IMR-90 (cell line): ENCODE measurements around the gene C7orf57. TPM values are rescaled to one million over a fixed set of nuclear protein-coding genes. Genes with fewer than 3 reads are reported as not detected.

Experiments
- ATAC-seq: fragments of 200-7000 bp; cut with Tn5 transposase; 2 replicates; pipeline ENCODE4 v1.9.1; 2020; ENCODE audit warnings: low read depth, mild to moderate bottlenecking, moderate library complexity
- BruUV-seq: library from RNA; stranded (reverse); fragments of 400-500 nt; replicated peaks from 2 replicates; lab custom pipeline; 2021; lab: Mats Ljungman, UMichigan
- CTCF ChIA-PET: fragments of 300-600 bp; formaldehyde crosslinking; extraction: SDS; loops from one replicate; lab custom pipeline; 2021; ENCODE audit warnings: antibody characterized with exemption; lab: Yijun Ruan, JAX
- POLR2A ChIA-PET: fragments of 300-600 bp; sonication (Branson Sonifier 250); formaldehyde crosslinking; loops from one replicate; lab custom pipeline; 2022; ENCODE audit warnings: antibody characterized with exemption; ENCODE audit not compliant: unreplicated experiment; lab: Charles Lee
- DNase-seq: peaks from one replicate; pipeline ENCODE4 v3.0.0; 2013
- H2AFZ ChIP-seq: replicated peaks from 2 replicates; pipeline ENCODE3; 2013; ENCODE audit warnings: low read length, mild to moderate bottlenecking; ENCODE audit not compliant: poor library complexity
- H2AK5ac ChIP-seq: 2 replicates; pipeline ENCODE4 v1.6.1; 2013; ENCODE audit warnings: low read depth, low read length, inconsistent platforms
- H2AK9ac ChIP-seq: replicated peaks from 2 replicates; pipeline ENCODE3; 2013; ENCODE audit warnings: mild to moderate bottlenecking, low read depth, low read length, moderate library complexity; ENCODE audit not compliant: poor library complexity
- H2BK120ac ChIP-seq: 2 replicates; pipeline ENCODE4 v1.6.1; 2013; ENCODE audit warnings: low read depth, low read length, inconsistent platforms
- H2BK15ac ChIP-seq: 3 replicates; pipeline ENCODE4 v1.6.1; 2013; ENCODE audit warnings: low read depth, low read length, inconsistent platforms
- H2BK20ac ChIP-seq: 2 replicates; pipeline ENCODE4 v1.6.1; 2013; ENCODE audit warnings: low read depth, mild to moderate bottlenecking, inconsistent platforms, low read length, moderate library complexity
- H2BK5ac ChIP-seq: 2 replicates; pipeline ENCODE4 v1.6.1; 2013; ENCODE audit warnings: mild to moderate bottlenecking, low read depth, low read length, inconsistent platforms; ENCODE audit not compliant: poor library complexity, severe bottlenecking
- H3K14ac ChIP-seq: replicated peaks from 2 replicates; pipeline ENCODE4 v1.6.1; 2013; ENCODE audit warnings: low read depth, low read length, inconsistent platforms
- H3K18ac ChIP-seq: 2 replicates; pipeline ENCODE4 v1.6.1; 2013; ENCODE audit warnings: low read depth, low read length, control low read depth
- H3K23ac ChIP-seq: 2 replicates; pipeline ENCODE4 v1.6.1; 2013; ENCODE audit warnings: low read depth, low read length, inconsistent platforms
- H3K27ac ChIP-seq: 2 replicates; pipeline ENCODE4 v1.5.1; 2013; ENCODE audit warnings: mild to moderate bottlenecking, control low read depth, low read length; ENCODE audit not compliant: insufficient read depth
- H3K27me3 ChIP-seq: 2 replicates; pipeline ENCODE4 v1.6.1; 2013; ENCODE audit warnings: low read length; ENCODE audit not compliant: control insufficient read depth, insufficient read depth
- H3K36me3 ChIP-seq: 2 replicates; pipeline ENCODE4 v1.6.1; 2013; ENCODE audit warnings: low read length, mixed read lengths; ENCODE audit not compliant: control insufficient read depth, insufficient read depth
- H3K4ac ChIP-seq: 2 replicates; pipeline ENCODE4 v1.6.1; 2013; ENCODE audit warnings: low read depth, low read length, inconsistent platforms
- H3K4me1 ChIP-seq: 2 replicates; pipeline ENCODE4 v1.6.1; 2013; ENCODE audit warnings: low read length, mixed read lengths; ENCODE audit not compliant: control insufficient read depth, insufficient read depth
- H3K4me2 ChIP-seq: 2 replicates; pipeline ENCODE4 v1.6.1; 2013; ENCODE audit warnings: low read depth, mild to moderate bottlenecking, control low read depth, low read length, moderate library complexity
- H3K4me3 ChIP-seq: 2 replicates; pipeline ENCODE4 v1.5.1; 2013; ENCODE audit warnings: low read depth, mild to moderate bottlenecking, control low read depth, low read length, moderate library complexity; ENCODE audit not compliant: insufficient read depth
- H3K56ac ChIP-seq: 2 replicates; pipeline ENCODE4 v1.6.1; 2013; ENCODE audit warnings: low read length, inconsistent platforms; ENCODE audit not compliant: insufficient read depth; ENCODE audit errors: extremely low read depth
- H3K79me1 ChIP-seq, 2 experiments: 2 replicates each; pipeline ENCODE4 v1.6.1; 2013; ENCODE audit warnings: low read length in 2 of 2, inconsistent platforms in 1 of 2, low read depth in 1 of 2
- H3K9ac ChIP-seq: 2 replicates; pipeline ENCODE4 v1.6.1; 2013; ENCODE audit warnings: low read depth, low read length, control low read depth
- H3K9me1 ChIP-seq: 2 replicates; pipeline ENCODE4 v1.6.1; 2013; ENCODE audit warnings: low read length, inconsistent platforms; ENCODE audit not compliant: insufficient read depth
- H3K9me3 ChIP-seq: 2 replicates; pipeline ENCODE4 v1.6.1; 2013; ENCODE audit warnings: low read length; ENCODE audit not compliant: control insufficient read depth, insufficient read depth
- H4K20me1 ChIP-seq: 2 replicates; pipeline ENCODE4 v1.6.1; 2013; ENCODE audit warnings: low read length, inconsistent platforms; ENCODE audit not compliant: insufficient read depth
- H4K5ac ChIP-seq: 2 replicates; pipeline ENCODE4 v1.6.1; 2013; ENCODE audit warnings: mild to moderate bottlenecking, low read depth, low read length, control low read depth
- H4K8ac ChIP-seq, 2 experiments: 2 replicates each; pipeline ENCODE4 v1.6.1; 2013; ENCODE audit warnings: low read depth in 2 of 2, low read length in 2 of 2, control low read depth in 1 of 2, inconsistent platforms in 1 of 2
- H4K91ac ChIP-seq: 2 replicates; pipeline ENCODE4 v1.6.1; 2013; ENCODE audit warnings: low read depth, low read length, inconsistent platforms; ENCODE audit not compliant: insufficient read depth
- BHLHE40 ChIP-seq: fragments of 150-350 bp; IDR thresholded peaks from 2 replicates; pipeline ENCODE4 v1.6.1; 2016; ENCODE audit warnings: mild to moderate bottlenecking, low read depth, low read length
- CEBPB ChIP-seq: IDR thresholded peaks from 2 replicates; pipeline ENCODE4 v1.6.1; 2012; ENCODE audit warnings: low read depth, low read length, improper control_type of control experiment
- FOS ChIP-seq: fragments of 150-350 bp; IDR thresholded peaks from 2 replicates; pipeline ENCODE4 v1.6.1; 2016; ENCODE audit warnings: low read depth, low read length
- MAFK ChIP-seq: IDR thresholded peaks from 2 replicates; pipeline ENCODE4 v1.6.1; 2012; ENCODE audit warnings: low read depth, low read length, improper control_type of control experiment
- MAZ ChIP-seq: IDR thresholded peaks from 2 replicates; pipeline ENCODE4 v1.6.1; 2012; ENCODE audit warnings: low read depth, mild to moderate bottlenecking, low read length, improper control_type of control experiment, moderate library complexity, borderline replicate concordance
- MXI1 ChIP-seq: IDR thresholded peaks from 2 replicates; pipeline ENCODE4 v1.6.1; 2012; ENCODE audit warnings: low read depth, mild to moderate bottlenecking, low read length, moderate library complexity, borderline replicate concordance
- NFE2L2 ChIP-seq: fragments of 150-350 bp; IDR thresholded peaks from 2 replicates; pipeline ENCODE4 v1.6.1; 2016; ENCODE audit warnings: low read depth, mild to moderate bottlenecking, low read length
- RAD21 ChIP-seq: IDR thresholded peaks from 2 replicates; pipeline ENCODE4 v1.6.1; 2012; ENCODE audit warnings: low read length, improper control_type of control experiment
- RFX5 ChIP-seq: IDR thresholded peaks from 2 replicates; pipeline ENCODE4 v1.8.0; 2012; ENCODE audit warnings: low read depth, mild to moderate bottlenecking, low read length, moderate library complexity
- SMC3 ChIP-seq: fragments of 150-350 bp; IDR thresholded peaks from 2 replicates; pipeline ENCODE4 v1.6.1; 2016; ENCODE audit warnings: low read depth, mild to moderate bottlenecking, antibody characterized with exemption, low read length, moderate library complexity
- WGBS, 2 experiments: methylation state at CpG; one replicate each; pipeline versions ENCODE4 v1.1.5 to v1.1.7; 2013; ENCODE audit warnings: missing lambda C conversion rate in 2 of 2; ENCODE audit not compliant: insufficient read length in 1 of 2; ENCODE audit errors: extremely low coverage in 2 of 2; 5-methylcytosine and 5-hydroxymethylcytosine counted together
- dilution Hi-C: fragments of 300-500 bp; cut with HindIII; formaldehyde crosslinking; loops from one replicate; pipeline ENCODE4 v1.14.3; 2018; ENCODE audit warnings: low sequenced_read_pairs; ENCODE audit not compliant: unreplicated experiment
- in situ Hi-C: fragments of 300-500 bp; cut with MboI; formaldehyde crosslinking; loops from 3 replicates; pipeline ENCODE4 v1.14.3; 2019; ENCODE audit warnings: low sequenced_read_pairs, inconsistent platforms, mixed read lengths
- intact Hi-C: fragments of 100-400 bp; cut with micrococcal nuclease; formaldehyde crosslinking; loops from 2 replicates; pipeline ENCODE4 v1.10.0; 2022
- polyA plus RNA-seq, 3 experiments: library from polyadenylated mRNA; depleted of rRNA; stranded (reverse); fragments of >200 nt; gene quantifications; 2 replicates each; pipeline ENCODE4 v1.2.3, GENCODE V29; 2012; ENCODE audit warnings: low replicate concordance in 1 of 3
- total RNA-seq: library from RNA; depleted of rRNA; stranded (reverse); fragments of >200 nt; gene quantifications from 2 replicates; pipeline ENCODE4 v1.2.3, GENCODE V29; 2012
- TF ChIP-seq, protein P1 (sequence below): fragments of 150-350 bp; IDR thresholded peaks from 2 replicates; pipeline ENCODE4 v1.6.1; 2016; ENCODE audit warnings: low read depth, mild to moderate bottlenecking, low read length, moderate library complexity, borderline replicate concordance
- TF ChIP-seq, protein P2 (sequence below): fragments of 150-350 bp; IDR thresholded peaks from 2 replicates; pipeline ENCODE4 v1.6.1; 2017; ENCODE audit warnings: mild to moderate bottlenecking, antibody characterized with exemption, low read length, low read depth
- TF ChIP-seq, protein P3 (sequence below): conservative IDR thresholded peaks from 2 replicates; pipeline ENCODE4 v1.5.1; 2012; ENCODE audit warnings: mild to moderate bottlenecking, low read depth, low read length, improper control_type of control experiment

Gene C7orf57
- total and polyA plus RNA-seq, 2 of the 4 experiments (the other 2 are of a cell fraction): not detected

DNA sequence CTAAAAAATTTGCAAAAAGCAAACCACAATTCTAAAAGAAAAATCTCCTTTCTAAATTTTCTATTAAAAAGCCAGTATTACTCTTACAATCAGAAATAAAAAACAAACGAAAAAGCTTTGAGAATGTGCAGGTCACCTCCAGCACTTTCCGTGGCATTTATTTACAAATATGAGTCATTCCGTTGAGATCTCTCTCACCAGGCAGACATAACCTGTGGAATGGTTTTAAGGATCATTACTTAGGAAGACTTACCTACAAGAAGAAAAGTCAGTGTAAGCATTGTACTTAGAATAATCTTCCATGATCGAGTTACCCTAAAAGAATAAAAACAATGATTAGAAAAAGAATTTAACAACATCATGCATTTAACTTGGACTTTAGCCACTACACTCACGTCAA, 9.7 kb upstream of the C7orf57 start:
- no peak overlapping the region for H2BK5ac ChIP-seq
- dilution Hi-C loops (no loop called here), intact Hi-C loops (no loop called here), in situ Hi-C loops (no loop called here)
- H2BK20ac ChIP-seq: no peak overlapping the region
- H2BK15ac ChIP-seq: no peak overlapping the region
- CTCF ChIA-PET: no interaction called here
- peaks cover 2% of the 10 kb centered on the region; the same call in 1 of the 2 replicates for H3K9me3 ChIP-seq
- TF ChIP-seq, protein P1, sequence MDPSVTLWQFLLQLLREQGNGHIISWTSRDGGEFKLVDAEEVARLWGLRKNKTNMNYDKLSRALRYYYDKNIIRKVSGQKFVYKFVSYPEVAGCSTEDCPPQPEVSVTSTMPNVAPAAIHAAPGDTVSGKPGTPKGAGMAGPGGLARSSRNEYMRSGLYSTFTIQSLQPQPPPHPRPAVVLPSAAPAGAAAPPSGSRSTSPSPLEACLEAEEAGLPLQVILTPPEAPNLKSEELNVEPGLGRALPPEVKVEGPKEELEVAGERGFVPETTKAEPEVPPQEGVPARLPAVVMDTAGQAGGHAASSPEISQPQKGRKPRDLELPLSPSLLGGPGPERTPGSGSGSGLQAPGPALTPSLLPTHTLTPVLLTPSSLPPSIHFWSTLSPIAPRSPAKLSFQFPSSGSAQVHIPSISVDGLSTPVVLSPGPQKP: no peak
- TF ChIP-seq MAFK (no peak), MXI1 (no peak), FOS (no peak), MAZ (no peak), SMC3 (no peak), NFE2L2 (no peak), RAD21 (no peak), CEBPB (no peak), RFX5 (no peak), BHLHE40 (no peak)
- TF ChIP-seq, protein P2, sequence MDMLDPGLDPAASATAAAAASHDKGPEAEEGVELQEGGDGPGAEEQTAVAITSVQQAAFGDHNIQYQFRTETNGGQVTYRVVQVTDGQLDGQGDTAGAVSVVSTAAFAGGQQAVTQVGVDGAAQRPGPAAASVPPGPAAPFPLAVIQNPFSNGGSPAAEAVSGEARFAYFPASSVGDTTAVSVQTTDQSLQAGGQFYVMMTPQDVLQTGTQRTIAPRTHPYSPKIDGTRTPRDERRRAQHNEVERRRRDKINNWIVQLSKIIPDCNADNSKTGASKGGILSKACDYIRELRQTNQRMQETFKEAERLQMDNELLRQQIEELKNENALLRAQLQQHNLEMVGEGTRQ: no peak
- TF ChIP-seq, protein P3, sequence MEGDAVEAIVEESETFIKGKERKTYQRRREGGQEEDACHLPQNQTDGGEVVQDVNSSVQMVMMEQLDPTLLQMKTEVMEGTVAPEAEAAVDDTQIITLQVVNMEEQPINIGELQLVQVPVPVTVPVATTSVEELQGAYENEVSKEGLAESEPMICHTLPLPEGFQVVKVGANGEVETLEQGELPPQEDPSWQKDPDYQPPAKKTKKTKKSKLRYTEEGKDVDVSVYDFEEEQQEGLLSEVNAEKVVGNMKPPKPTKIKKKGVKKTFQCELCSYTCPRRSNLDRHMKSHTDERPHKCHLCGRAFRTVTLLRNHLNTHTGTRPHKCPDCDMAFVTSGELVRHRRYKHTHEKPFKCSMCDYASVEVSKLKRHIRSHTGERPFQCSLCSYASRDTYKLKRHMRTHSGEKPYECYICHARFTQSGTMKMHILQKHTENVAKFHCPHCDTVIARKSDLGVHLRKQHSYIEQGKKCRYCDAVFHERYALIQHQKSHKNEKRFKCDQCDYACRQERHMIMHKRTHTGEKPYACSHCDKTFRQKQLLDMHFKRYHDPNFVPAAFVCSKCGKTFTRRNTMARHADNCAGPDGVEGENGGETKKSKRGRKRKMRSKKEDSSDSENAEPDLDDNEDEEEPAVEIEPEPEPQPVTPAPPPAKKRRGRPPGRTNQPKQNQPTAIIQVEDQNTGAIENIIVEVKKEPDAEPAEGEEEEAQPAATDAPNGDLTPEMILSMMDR: no peak
- H3K4me1 ChIP-seq: no peaks in the 10 kb centered on the region
- H4K20me1 ChIP-seq: no peaks in the 10 kb centered on the region
- no peak overlapping the region for H3K56ac ChIP-seq
- no peak overlapping the region for H2AK5ac ChIP-seq
- no peak overlapping the region for H3K4me2 ChIP-seq
- no peaks in the 10 kb centered on the region for H3K9me1 ChIP-seq
- H3K14ac ChIP-seq: no peak overlapping the region
- no peak overlapping the region for H3K23ac ChIP-seq
- ATAC-seq (no peak), DNase-seq (no peak)
- H3K4ac ChIP-seq: no peak overlapping the region
- no peak overlapping the region for H2BK120ac ChIP-seq
- H3K4me3 ChIP-seq: no peak overlapping the region
- POLR2A ChIA-PET: no interaction called here
- no peak overlapping the region for H3K18ac ChIP-seq
- no peak overlapping the region for H3K9ac ChIP-seq
- H4K91ac ChIP-seq: no peak overlapping the region
- H3K27me3 ChIP-seq: peaks cover 23% of the 10 kb centered on the region
- no peak overlapping the region for H4K8ac ChIP-seq
- no peaks in the 10 kb centered on the region for H3K36me3 ChIP-seq
- H2AFZ ChIP-seq: no peak overlapping the region
- no peak overlapping the region for H3K27ac ChIP-seq
- BruUV-seq: no TSS peak
- no peak overlapping the region for H4K5ac ChIP-seq
- H3K79me1 ChIP-seq: no peaks in the 10 kb centered on the region
- H2AK9ac ChIP-seq: no peak overlapping the region
- no CpG with 5 or more reads among the region's 5 CpGs for WGBS, 2 experiments
